Suprapubic skin (tissue), 4 donors: ENCODE results near the gene TESMIN. TPM values are rescaled to one million over a fixed set of nuclear protein-coding genes. Genes with fewer than 3 reads are reported as not detected.

ENCODE experiments used
- DNase-seq, 2 donors: peaks; one replicate each; pipeline ENCODE4 v3.0.0-alpha.2; 2019; ENCODE audit warnings: low spot score in 2 of 2
- H3K27ac ChIP-seq: fragments of 200-600 bp; sonication (generic); one replicate; pipeline ENCODE4 v1.5.1; 2019
- H3K27me3 ChIP-seq: fragments of 200-600 bp; sonication (generic); one replicate; pipeline ENCODE4 v1.5.1; 2019
- H3K36me3 ChIP-seq: fragments of 200-600 bp; sonication (generic); one replicate; pipeline ENCODE4 v1.5.1; 2019
- H3K4me1 ChIP-seq: fragments of 200-600 bp; sonication (generic); one replicate; pipeline ENCODE4 v1.5.1; 2019
- H3K4me3 ChIP-seq: fragments of 200-600 bp; sonication (generic); one replicate; pipeline ENCODE4 v1.5.1; 2019; ENCODE audit warnings: mild to moderate bottlenecking
- H3K9me3 ChIP-seq: fragments of 200-600 bp; sonication (generic); one replicate; pipeline ENCODE4 v1.5.1; 2019
- CTCF ChIP-seq, 2 donors: fragments of 200-600 bp in 1 of 2; fragments of 450-650 bp in 1 of 2; sonication (generic) in 1 of 2; IDR thresholded peaks; one replicate each; pipeline ENCODE4 v1.5.1; 2016 to 2019; ENCODE audit warnings: antibody characterized with exemption in 2 of 2, mild to moderate bottlenecking in 1 of 2, moderate library complexity in 1 of 2
- EP300 ChIP-seq: sonication (generic); formaldehyde crosslinking; IDR thresholded peaks from one replicate; pipeline ENCODE4 v1.6.1; 2017; ENCODE audit warnings: antibody characterized with exemption
- POLR2A ChIP-seq, 2 donors: fragments of 450-650 bp; IDR thresholded peaks; one replicate each; pipeline ENCODE4 v1.6.1; 2017; ENCODE audit warnings: antibody characterized with exemption in 2 of 2, mild to moderate bottlenecking in 2 of 2, moderate library complexity in 2 of 2
- POLR2AphosphoS5 ChIP-seq, 3 donors: sonication (generic); formaldehyde crosslinking; IDR thresholded peaks; one replicate each; pipeline ENCODE4 v1.6.1; 2017; ENCODE audit warnings: antibody characterized with exemption in 3 of 3
- WGBS: methylation state at CpG from one replicate; pipeline ENCODE4 v1.1.5; 2018; 5-methylcytosine and 5-hydroxymethylcytosine counted together
- total RNA-seq, 4 donors: library from RNA; depleted of rRNA; stranded (reverse); fragments of >200 nt; gene quantifications; one replicate each; pipeline ENCODE4 v1.1.0, GENCODE V29; 2016

Gene TESMIN
- total RNA-seq, 4 donors from 2014 or later, result 1.2 to 3.5 (median 2.8) TPM

DNA sequence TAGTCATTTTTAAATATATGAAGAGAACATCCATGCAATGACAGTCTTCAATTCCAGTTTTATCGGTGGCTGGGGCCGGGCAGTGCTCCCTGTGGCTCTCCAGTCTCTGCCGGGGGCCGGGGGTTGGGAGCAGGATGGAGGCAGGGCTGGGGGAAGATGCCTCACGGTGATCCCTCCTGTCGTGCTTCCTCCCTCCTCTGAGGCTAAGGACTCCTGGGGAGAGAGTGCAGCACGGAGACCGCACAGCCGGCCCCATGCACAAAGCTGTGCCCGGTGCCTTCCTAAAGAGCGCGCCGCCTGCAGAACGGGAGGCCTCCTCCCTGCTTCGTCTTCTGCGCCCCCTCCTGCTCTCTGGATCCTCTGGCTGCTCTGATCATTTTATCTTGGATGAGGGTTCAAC lies 46.4 kb downstream of the TESMIN start:
- Histone ChIP-seq H3K27ac (no peak overlapping the region), H3K4me3 (no peak overlapping the region), H3K27me3 (peaks cover 17% of the 10 kb centered on the region), H3K36me3 (no peaks in the 10 kb centered on the region), H3K9me3 (no peaks in the 10 kb centered on the region), H3K4me1 (no peaks in the 10 kb centered on the region)
- TF ChIP-seq EP300, result no peak
- no peak for TF ChIP-seq POLR2AphosphoS5 (IDR thresholded peaks at IDR 0.05)
- no peak for TF ChIP-seq CTCF (IDR thresholded peaks at IDR 0.05)
- WGBS, result 51% methylated on average over 16 of the region's 16 CpGs
- DNase-seq, result no peak

- WGBS, result 94% methylated on average over 2 of the region's 2 CpGs
- H3K36me3 ChIP-seq, result no peaks in the 10 kb centered on the region
- H3K4me3 ChIP-seq, result no peak overlapping the region
- no peaks in the 10 kb centered on the region for H3K4me1 ChIP-seq
- H3K27ac ChIP-seq, result no peak overlapping the region
- no peaks in the 10 kb centered on the region for H3K9me3 ChIP-seq
- no peak for DNase-seq
- TF ChIP-seq POLR2A (IDR thresholded peaks at IDR 0.05), result no peak
- no peak for TF ChIP-seq CTCF (IDR thresholded peaks at IDR 0.05)
- no peak for TF ChIP-seq POLR2AphosphoS5 (IDR thresholded peaks at IDR 0.05)
- no peak for TF ChIP-seq EP300
- peaks cover 14% of the 10 kb centered on the region for H3K27me3 ChIP-seq
Observed at GRCh38 chr11:68698993-68699392, 52.3 kb downstream of the TESMIN start.

DNA sequence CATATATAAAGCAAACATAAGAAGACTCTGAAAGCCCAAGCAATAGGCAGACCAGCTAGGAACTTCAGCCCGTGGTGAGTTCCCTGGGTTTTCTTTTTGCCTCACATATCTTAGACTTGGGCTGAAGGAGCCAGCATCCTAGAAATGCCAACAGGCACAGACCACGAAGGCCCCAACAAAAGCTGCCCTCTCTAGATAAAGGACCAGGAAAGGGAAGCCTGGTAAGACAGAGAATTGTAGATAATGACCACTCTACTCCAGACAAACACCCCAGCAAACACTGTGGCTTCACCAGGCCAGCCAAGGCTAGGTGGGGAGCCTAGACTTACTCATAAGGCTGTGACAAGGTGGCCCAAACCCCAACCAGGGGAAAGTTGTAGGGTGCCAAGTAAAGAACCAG lies 55.8 kb downstream of the TESMIN start:
- H3K9me3 ChIP-seq, result no peaks in the 10 kb centered on the region
- H3K36me3 ChIP-seq, result no peaks in the 10 kb centered on the region
- peaks cover 18% of the 10 kb centered on the region for H3K27me3 ChIP-seq
- 71% methylated on average over 2 of the region's 2 CpGs for WGBS
- DNase-seq, result peak in 1 of 2 donors; percentile 43
- no peak overlapping the region for H3K4me3 ChIP-seq
- H3K27ac ChIP-seq, result no peak overlapping the region
- no peak for TF ChIP-seq EP300
- no peak for TF ChIP-seq CTCF (IDR thresholded peaks at IDR 0.05)
- TF ChIP-seq POLR2A (IDR thresholded peaks at IDR 0.05), result no peak
- no peak for TF ChIP-seq POLR2AphosphoS5 (IDR thresholded peaks at IDR 0.05)
- H3K4me1 ChIP-seq, result no peaks in the 10 kb centered on the region

DNA sequence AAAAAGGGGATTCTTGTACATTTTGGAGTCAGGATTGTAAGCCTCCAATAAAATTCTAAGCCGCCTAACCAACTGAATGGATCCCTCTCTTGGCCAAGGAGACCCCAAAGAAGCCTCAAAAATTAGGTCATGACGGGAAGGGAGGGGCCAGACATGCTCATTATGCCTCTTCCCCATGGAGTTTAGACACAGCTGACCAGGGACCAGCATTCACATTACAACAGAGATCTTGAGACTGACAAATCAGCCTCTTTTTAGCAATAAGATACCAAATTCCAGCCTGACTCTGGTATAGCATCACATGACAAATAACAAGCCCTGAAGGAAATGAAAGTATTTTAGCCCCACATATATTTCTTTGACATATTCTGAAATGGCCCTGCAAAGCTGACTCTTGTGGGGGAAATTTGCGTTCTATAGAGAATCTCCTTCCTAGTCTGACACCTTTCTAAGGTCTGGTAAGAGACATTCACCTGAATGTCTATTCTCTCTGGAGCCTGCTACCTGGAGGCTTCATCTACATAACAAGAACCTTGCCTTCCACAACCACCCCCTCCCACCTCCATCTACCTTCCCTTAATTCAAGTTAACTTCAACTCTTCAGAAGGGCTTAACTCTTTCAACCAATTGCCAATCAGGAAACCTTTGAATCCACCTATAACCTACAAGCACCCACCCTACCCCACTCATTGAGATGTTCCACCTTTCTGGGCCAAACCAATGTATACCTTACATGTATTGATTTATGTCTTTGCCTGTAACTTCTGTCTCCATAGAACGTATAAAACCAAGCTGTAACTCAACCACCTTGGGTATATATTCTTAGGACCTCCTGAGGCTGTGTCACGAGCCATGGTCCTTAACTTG lies 56.7 kb downstream of the TESMIN start:
- TF ChIP-seq POLR2AphosphoS5 (IDR thresholded peaks at IDR 0.05) (no peak), POLR2A (IDR thresholded peaks at IDR 0.05) (no peak), CTCF (IDR thresholded peaks at IDR 0.05) (no peak), EP300 (no peak)
- Histone ChIP-seq H3K27ac (no peak overlapping the region), H3K36me3 (no peaks in the 10 kb centered on the region), H3K4me1 (no peaks in the 10 kb centered on the region), H3K9me3 (no peaks in the 10 kb centered on the region), H3K27me3 (peaks cover 23% of the 10 kb centered on the region), H3K4me3 (no peak overlapping the region)
- no peak for DNase-seq
- 80% methylated on average over 5 of the region's 5 CpGs for WGBS

DNA sequence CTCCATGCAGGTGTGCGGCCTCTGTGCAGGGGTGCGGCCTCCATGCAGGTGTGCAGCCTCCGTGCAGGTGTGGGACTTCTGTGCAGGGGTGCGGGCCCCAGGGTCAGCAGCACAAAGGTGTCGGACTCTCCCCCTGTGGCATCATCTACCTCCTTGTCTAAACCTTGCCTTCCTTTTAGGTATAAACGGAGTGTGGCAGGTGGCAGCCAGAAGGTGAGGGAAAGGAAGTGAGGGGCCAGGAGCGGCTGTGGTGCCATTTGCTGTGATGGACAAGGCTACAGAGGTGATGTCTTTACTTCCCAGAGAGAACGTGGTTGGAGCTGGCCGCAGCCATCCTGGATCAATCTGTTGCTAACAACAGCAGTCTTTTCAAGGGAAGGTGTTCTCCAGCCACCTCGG lies 57.8 kb downstream of the TESMIN start:
- Histone ChIP-seq H3K27me3 (peaks cover 30% of the 10 kb centered on the region), H3K36me3 (no peaks in the 10 kb centered on the region), H3K9me3 (no peaks in the 10 kb centered on the region), H3K4me3 (no peak overlapping the region), H3K27ac (no peak overlapping the region), H3K4me1 (no peaks in the 10 kb centered on the region)
- DNase-seq, result peak in 1 of 2 donors; percentile 61
- TF ChIP-seq EP300, result no peak
- no peak for TF ChIP-seq POLR2A (IDR thresholded peaks at IDR 0.05)
- no peak for TF ChIP-seq POLR2AphosphoS5 (IDR thresholded peaks at IDR 0.05)
- no peak for TF ChIP-seq CTCF (IDR thresholded peaks at IDR 0.05)
- 90% methylated on average over 9 of the region's 10 CpGs for WGBS
